Esophagus muscularis mucosa (tissue), 4 donors: ENCODE data around the gene NAIF1. TPM values are rescaled to one million over a fixed set of nuclear protein-coding genes. Genes with fewer than 3 reads are reported as not detected.
A peak's percentile ranks its signal among the peaks of the same experiment; 100 is the strongest.

Experiments used
- DNase-seq: peaks from one replicate; pipeline ENCODE4 v3.0.0-alpha.2; 2017; ENCODE audit errors: extremely low spot score
- H3K27ac ChIP-seq, 4 donors: fragments of 200-600 bp; sonication (generic); replicated peaks in 1 of 4; 1 replicate in 3 of 4; 2 replicates in 1 of 4; pipeline ENCODE4 v1.5.1; 2016 to 2019; ENCODE audit warnings: mild to moderate bottlenecking in 1 of 4
- H3K27me3 ChIP-seq, 4 donors: fragments of 200-600 bp; sonication (generic); one replicate each; pipeline versions ENCODE4 v1.5.1 to v1.6.0; 2016 to 2019
- H3K36me3 ChIP-seq, 4 donors: fragments of 200-600 bp; sonication (generic); one replicate each; pipeline ENCODE4 v1.5.1; 2016 to 2019
- H3K4me1 ChIP-seq, 4 donors: fragments of 200-600 bp; sonication (generic); one replicate each; pipeline ENCODE4 v1.5.1; 2016 to 2019
- H3K4me3 ChIP-seq, 4 donors: fragments of 200-600 bp; sonication (generic); 1 replicate in 2 of 4; 2 replicates in 2 of 4; pipeline ENCODE4 v1.5.1; 2016 to 2019; ENCODE audit warnings: mild to moderate bottlenecking in 4 of 4, moderate library complexity in 1 of 4
- H3K9me3 ChIP-seq, 4 donors: fragments of 200-600 bp; sonication (generic); 1 replicate in 3 of 4; 2 replicates in 1 of 4; pipeline ENCODE4 v1.5.1; 2016 to 2019
- EP300 ChIP-seq: sonication (generic); formaldehyde crosslinking; IDR thresholded peaks from one replicate; pipeline ENCODE4 v1.6.1; 2017; ENCODE audit warnings: antibody characterized with exemption
- POLR2A ChIP-seq: fragments of 450-650 bp; IDR thresholded peaks from one replicate; pipeline ENCODE4 v1.6.1; 2017; ENCODE audit warnings: antibody characterized with exemption, moderate library complexity, mild to moderate bottlenecking, low read depth
- POLR2AphosphoS5 ChIP-seq, 2 donors: sonication (generic); formaldehyde crosslinking; IDR thresholded peaks; one replicate each; pipeline ENCODE4 v1.6.1; 2017; ENCODE audit warnings: antibody characterized with exemption in 2 of 2
- WGBS: methylation state at CpG from one replicate; pipeline ENCODE4 v1.1.5; 2018; 5-methylcytosine and 5-hydroxymethylcytosine counted together
- intact Hi-C: fragments of 100-400 bp; cut with DNase I; formaldehyde crosslinking; loops from one replicate; pipeline ENCODE4 v1.15.1; 2023
- total RNA-seq, 4 donors: library from RNA; depleted of rRNA; stranded (reverse); fragments of >200 nt; gene quantifications; one replicate each; pipeline versions ENCODE4 v1.1.0 to v1.2.1, GENCODE V29; 2016
- TF ChIP-seq, protein P1 (sequence below), 3 experiments: fragments of 200-600 bp in 2 of 3; fragments of 450-650 bp in 1 of 3; sonication (generic) in 2 of 3; IDR thresholded peaks; one replicate each; pipeline ENCODE4 v1.5.1; 2017 to 2019; ENCODE audit warnings: antibody characterized with exemption in 3 of 3, mild to moderate bottlenecking in 2 of 3, moderate library complexity in 1 of 3

Gene NAIF1
- total RNA-seq, 4 donors from 2014 or later = 5.4 to 12.0 (median 9.7) TPM

GRCh38 chr9:128067645-128068385 lies 695 bp upstream of the NAIF1 start, which contains the start of gene SLC25A25:
Gene SLC25A25, plus strand, starts transcription at chr9:128068232. Its CDS starts 88 bp downstream, at chr9:128068320.
- Histone ChIP-seq H3K4me3 (peak within 1 kb of the TSS; percentile 86 to 98 (median 93)), H3K27ac (peak within 1 kb of the TSS; percentile 97 to 99 (median 98)), H3K27me3 (no peaks in the 10 kb centered on the region), H3K4me1 (peaks cover 57 to 77% (median 71%) of the 10 kb centered on the region in 4 donors), H3K36me3 (peaks cover 4 to 10% (median 9%) of the 10 kb centered on the region in 4 donors), H3K9me3 (no peaks in the 10 kb centered on the region)
- DNase-seq = peak; percentile 100
- WGBS = 0% methylated on average over 16 of the region's 67 CpGs
- TF ChIP-seq POLR2AphosphoS5 (IDR thresholded peaks at IDR 0.05) (peak; percentile 84 to 86), POLR2A (peak; percentile 33), EP300 (no peak)
- TF ChIP-seq, protein P1, sequence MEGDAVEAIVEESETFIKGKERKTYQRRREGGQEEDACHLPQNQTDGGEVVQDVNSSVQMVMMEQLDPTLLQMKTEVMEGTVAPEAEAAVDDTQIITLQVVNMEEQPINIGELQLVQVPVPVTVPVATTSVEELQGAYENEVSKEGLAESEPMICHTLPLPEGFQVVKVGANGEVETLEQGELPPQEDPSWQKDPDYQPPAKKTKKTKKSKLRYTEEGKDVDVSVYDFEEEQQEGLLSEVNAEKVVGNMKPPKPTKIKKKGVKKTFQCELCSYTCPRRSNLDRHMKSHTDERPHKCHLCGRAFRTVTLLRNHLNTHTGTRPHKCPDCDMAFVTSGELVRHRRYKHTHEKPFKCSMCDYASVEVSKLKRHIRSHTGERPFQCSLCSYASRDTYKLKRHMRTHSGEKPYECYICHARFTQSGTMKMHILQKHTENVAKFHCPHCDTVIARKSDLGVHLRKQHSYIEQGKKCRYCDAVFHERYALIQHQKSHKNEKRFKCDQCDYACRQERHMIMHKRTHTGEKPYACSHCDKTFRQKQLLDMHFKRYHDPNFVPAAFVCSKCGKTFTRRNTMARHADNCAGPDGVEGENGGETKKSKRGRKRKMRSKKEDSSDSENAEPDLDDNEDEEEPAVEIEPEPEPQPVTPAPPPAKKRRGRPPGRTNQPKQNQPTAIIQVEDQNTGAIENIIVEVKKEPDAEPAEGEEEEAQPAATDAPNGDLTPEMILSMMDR (IDR thresholded peaks at IDR 0.05) = no peak
- intact Hi-C loops = no loop called here

DNA sequence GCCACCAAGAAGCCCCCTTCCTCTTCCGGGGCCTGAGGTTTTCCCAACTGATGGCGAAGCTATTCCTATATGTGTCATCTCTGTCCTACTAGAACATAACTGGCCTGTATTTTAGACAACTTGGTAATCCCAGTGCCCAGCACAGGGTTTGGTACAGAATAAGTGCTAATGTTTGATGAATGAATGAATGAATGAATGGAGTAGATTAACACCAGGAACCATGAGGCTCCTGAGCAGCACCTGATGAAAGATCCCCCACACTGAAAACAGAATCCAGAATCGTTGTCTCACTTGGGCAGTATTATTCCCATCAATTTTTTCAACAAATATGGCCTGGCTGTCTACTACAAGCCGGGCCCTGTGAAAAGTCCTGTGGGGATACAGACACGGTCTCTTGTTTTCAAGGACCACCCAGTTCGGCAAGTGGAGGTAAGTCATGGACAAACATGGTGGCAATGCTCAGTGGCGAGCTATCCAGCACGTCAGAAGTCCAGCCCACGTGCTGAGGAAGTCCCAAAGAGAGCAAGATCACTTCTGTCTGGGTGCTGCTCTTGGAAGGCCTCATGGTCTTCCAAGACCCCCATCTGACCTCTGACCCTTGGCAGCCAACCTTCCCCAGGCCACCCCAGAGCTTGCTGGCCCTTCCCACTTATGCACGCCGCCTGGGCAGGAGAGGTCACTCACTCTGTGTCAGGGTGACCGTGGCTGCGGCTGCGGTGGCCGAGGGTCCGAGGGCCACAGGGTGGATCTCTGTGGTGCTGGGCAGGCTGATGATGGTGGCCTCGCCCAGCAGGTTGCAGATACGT lies 1.0 kb downstream of the NAIF1 start:
- 93% methylated on average over 18 of the region's 18 CpGs for WGBS
- H3K36me3 ChIP-seq = peaks cover 4 to 27% (median 24%) of the 10 kb centered on the region in 4 donors
- no peaks in the 10 kb centered on the region for H3K27me3 ChIP-seq
- TF ChIP-seq POLR2AphosphoS5 (IDR thresholded peaks at IDR 0.05) = no peak
- TF ChIP-seq, protein P1 (IDR thresholded peaks at IDR 0.05) = no peak
- TF ChIP-seq POLR2A = no peak
- no peak for TF ChIP-seq EP300
- peak overlapping the region; percentile 97 to 99 (median 98) for H3K27ac ChIP-seq
- peaks cover 57 to 76% (median 71%) of the 10 kb centered on the region in 4 donors for H3K4me1 ChIP-seq
- H3K4me3 ChIP-seq = peak overlapping the region; percentile 86 to 98 (median 93)
- H3K9me3 ChIP-seq = no peaks in the 10 kb centered on the region
- intact Hi-C loops = no loop called here
- no peak for DNase-seq

GRCh38 chr9:128062846-128063831 lies 4.0 kb downstream of the NAIF1 start:
- DNase-seq = no peak
- Histone ChIP-seq H3K4me3 (no peak overlapping the region), H3K27me3 (no peaks in the 10 kb centered on the region), H3K4me1 (peaks cover 46 to 58% (median 50%) of the 10 kb centered on the region in 4 donors), H3K36me3 (peaks cover 4 to 27% (median 25%) of the 10 kb centered on the region in 4 donors), H3K27ac (peak overlapping the region in 2 of 4 donors; percentile 2 to 21), H3K9me3 (no peaks in the 10 kb centered on the region)
- intact Hi-C loops = no loop called here
- WGBS = 84% methylated on average over 12 of the region's 28 CpGs
- TF ChIP-seq EP300 (no peak), POLR2AphosphoS5 (IDR thresholded peaks at IDR 0.05) (no peak), POLR2A (no peak)
- TF ChIP-seq, protein P1 (IDR thresholded peaks at IDR 0.05) = no peak

GRCh38 chr9:128062279-128062678 lies 4.8 kb downstream of the NAIF1 start:
- intact Hi-C loops = no loop called here
- 69% methylated on average over 6 of the region's 6 CpGs for WGBS
- Histone ChIP-seq H3K27me3 (no peaks in the 10 kb centered on the region), H3K27ac (peak overlapping the region in 3 of 4 donors; percentile 2 to 21 (median 10)), H3K36me3 (peaks cover 4 to 27% (median 25%) of the 10 kb centered on the region in 4 donors), H3K9me3 (no peaks in the 10 kb centered on the region), H3K4me3 (no peak overlapping the region), H3K4me1 (peaks cover 46 to 61% (median 52%) of the 10 kb centered on the region in 4 donors)
- no peak for DNase-seq
- no peak for TF ChIP-seq POLR2AphosphoS5 (IDR thresholded peaks at IDR 0.05)
- TF ChIP-seq, protein P1 (IDR thresholded peaks at IDR 0.05) = no peak
